ENCODE measurements around the gene FBXO34.
A peak's percentile ranks its signal among the peaks of the same experiment; 100 is the strongest.

FBXO34 gene

DNA sequence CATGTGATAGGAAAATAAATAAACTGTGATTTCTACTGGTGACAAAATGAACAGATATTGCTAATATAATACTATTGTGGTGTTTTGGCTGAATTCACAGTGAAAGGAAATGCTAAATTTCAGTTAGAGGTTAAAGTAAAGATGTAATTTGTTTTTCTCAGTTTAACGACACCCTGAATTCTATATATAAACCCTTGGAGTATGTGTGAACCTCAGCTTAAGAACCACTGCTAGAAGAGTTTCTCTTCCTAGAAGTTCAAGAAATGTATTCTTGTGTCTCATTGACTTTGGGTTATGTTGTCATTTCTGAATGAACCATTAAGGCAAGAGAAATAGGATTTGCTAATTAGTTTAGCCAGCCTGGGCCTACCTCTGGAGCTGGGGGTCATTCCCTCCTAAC lies 8.2 kb downstream of the FBXO34 start:
- H3K4me3 Mint-ChIP-seq, result no peak overlapping the region
- H3K27me3 Mint-ChIP-seq (ENCODE audit: low read depth), result no peaks in the 10 kb centered on the region
- H3K36me3 Mint-ChIP-seq (ENCODE audit: low read depth), result peaks cover 6% of the 10 kb centered on the region
- no peak for DNase-seq (ENCODE audit: low spot score)
- H3K9me3 Mint-ChIP-seq, result no peaks in the 10 kb centered on the region
- peaks cover 36% of the 10 kb centered on the region for H3K4me1 Mint-ChIP-seq (ENCODE audit: low read depth)
- H3K27ac Mint-ChIP-seq, result peak overlapping the region; percentile 58

DNA sequence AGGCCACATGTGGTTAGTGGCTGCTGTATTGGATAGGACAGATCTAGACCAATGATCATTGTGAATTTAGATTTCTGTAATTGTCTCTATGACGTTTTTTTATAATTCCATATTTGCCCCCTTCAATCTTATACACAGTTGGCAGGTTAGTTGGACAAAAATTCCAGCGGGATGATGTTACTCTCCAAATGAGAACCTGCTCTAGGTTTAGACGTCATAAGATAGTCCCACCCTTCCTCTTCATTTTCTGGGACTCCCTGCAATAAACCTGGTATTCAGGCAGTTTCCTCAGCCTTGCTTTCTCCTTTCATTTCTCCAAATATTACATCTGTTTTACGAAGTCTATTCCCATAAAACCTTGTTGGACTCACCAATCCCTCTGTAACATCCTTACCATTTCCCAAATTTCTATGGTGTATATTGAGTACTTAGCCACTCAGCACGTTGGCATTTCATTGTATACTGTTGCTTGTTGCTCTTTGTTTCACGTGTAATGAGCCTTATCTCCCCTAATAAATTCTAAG lies 10.2 kb downstream of the FBXO34 start:
- no peak for DNase-seq (ENCODE audit: low spot score)
- H3K36me3 Mint-ChIP-seq (ENCODE audit: low read depth), result peaks cover 8% of the 10 kb centered on the region
- no peaks in the 10 kb centered on the region for H3K27me3 Mint-ChIP-seq (ENCODE audit: low read depth)
- H3K9me3 Mint-ChIP-seq, result no peaks in the 10 kb centered on the region
- H3K4me3 Mint-ChIP-seq, result no peak overlapping the region
- peaks cover 27% of the 10 kb centered on the region for H3K4me1 Mint-ChIP-seq (ENCODE audit: low read depth)
- no peak overlapping the region for H3K27ac Mint-ChIP-seq

DNA sequence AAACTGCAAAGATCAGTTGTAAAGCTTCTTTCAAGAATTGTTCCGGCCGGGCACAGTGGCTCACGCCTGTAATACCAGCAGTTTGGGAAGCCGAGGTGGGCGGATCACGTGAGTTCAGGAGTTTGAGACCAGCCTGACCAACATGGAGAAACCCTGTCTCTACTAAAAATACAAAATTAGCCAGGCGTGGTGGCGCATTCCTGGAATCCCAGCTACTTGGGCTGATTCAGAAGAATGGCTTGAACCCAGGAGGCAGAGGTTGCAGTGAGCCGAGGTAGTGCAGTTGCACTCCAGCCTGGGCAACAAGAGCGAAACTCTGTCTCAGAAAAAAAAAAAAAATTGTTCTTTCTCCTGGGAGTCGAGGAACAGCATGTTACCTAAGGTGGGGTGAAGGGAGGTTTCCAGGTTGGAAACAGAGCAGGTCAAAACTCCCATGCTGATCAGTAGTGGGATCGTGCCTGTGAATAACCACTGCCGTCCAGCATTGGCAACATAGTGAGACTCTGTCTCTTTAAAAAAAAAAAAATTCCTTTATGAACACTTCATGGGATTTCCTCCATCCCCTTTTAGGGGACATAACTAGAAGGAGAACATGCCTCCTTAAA lies 13.9 kb downstream of the FBXO34 start:
- Mint-ChIP-seq H3K4me1 (ENCODE audit: low read depth) (peaks cover 13% of the 10 kb centered on the region), H3K27me3 (ENCODE audit: low read depth) (no peaks in the 10 kb centered on the region), H3K36me3 (ENCODE audit: low read depth) (peaks cover 6% of the 10 kb centered on the region), H3K9me3 (no peaks in the 10 kb centered on the region), H3K27ac (no peak overlapping the region), H3K4me3 (no peak overlapping the region)
- DNase-seq (ENCODE audit: low spot score), result no peak

DNA sequence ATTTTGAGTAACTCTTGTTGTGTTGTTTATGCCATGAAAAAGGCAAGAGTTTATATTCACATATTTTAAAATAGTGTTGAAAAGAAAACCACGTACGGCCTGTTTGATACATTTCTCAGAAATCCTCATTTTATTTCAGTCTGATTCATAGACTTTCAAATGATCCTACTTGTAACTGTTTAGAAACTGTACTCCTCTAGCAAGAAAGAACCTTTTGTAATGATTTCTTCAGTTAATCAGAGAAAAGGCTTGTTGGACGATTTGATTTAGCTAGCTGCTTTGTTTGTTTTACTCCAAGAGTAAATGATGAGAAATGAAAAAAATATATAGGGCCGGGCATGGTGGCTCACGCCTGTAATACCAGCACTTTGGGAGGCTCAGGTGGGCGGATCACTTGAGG lies 17.2 kb downstream of the FBXO34 start:
- no peak overlapping the region for H3K27ac Mint-ChIP-seq
- H3K9me3 Mint-ChIP-seq, result no peaks in the 10 kb centered on the region

DNA sequence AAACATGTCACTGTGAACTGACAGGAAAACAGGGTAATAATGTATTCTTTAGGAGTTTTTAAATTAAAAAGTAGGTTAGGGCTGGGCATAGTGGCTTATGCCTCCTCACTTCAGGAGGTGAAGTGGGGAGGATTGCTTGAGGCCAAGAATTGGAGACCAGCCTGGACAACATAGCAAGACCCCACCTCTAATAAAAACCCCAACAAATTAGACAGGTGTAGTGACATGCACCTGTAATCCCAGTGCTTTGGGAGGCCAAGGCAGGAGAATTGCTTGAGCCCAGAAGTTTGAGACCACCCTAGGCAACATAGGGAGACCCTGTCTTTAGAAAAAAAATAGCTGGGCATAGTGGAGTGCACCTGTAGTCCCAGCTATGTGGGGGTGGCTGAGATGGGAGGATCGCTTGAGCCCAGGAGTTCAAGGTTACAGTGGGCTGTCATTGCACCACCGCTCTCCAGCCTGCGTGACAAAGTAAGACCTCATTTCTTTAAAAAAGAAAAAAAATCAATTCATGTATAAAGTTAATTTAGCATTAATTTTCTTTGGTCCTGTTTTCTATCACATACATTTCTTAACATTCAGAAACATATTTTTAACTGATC lies 20.4 kb downstream of the FBXO34 start:
- peaks cover 6% of the 10 kb centered on the region for H3K36me3 Mint-ChIP-seq (ENCODE audit: low read depth)
- H3K9me3 Mint-ChIP-seq, result no peaks in the 10 kb centered on the region
- H3K4me1 Mint-ChIP-seq (ENCODE audit: low read depth), result peaks cover 20% of the 10 kb centered on the region
- H3K27me3 Mint-ChIP-seq (ENCODE audit: low read depth), result no peaks in the 10 kb centered on the region
- H3K27ac Mint-ChIP-seq, result no peak overlapping the region
- DNase-seq (ENCODE audit: low spot score), result no peak
- no peak overlapping the region for H3K4me3 Mint-ChIP-seq

More for the DNA sequence above, 17.2 kb downstream of the FBXO34 start:
- Mint-ChIP-seq H3K4me1 (ENCODE audit: low read depth) (peaks cover 14% of the 10 kb centered on the region), H3K27me3 (ENCODE audit: low read depth) (no peaks in the 10 kb centered on the region), H3K4me3 (no peak overlapping the region), H3K36me3 (ENCODE audit: low read depth) (peaks cover 6% of the 10 kb centered on the region)
- DNase-seq (ENCODE audit: low spot score), result no peak

DNA sequence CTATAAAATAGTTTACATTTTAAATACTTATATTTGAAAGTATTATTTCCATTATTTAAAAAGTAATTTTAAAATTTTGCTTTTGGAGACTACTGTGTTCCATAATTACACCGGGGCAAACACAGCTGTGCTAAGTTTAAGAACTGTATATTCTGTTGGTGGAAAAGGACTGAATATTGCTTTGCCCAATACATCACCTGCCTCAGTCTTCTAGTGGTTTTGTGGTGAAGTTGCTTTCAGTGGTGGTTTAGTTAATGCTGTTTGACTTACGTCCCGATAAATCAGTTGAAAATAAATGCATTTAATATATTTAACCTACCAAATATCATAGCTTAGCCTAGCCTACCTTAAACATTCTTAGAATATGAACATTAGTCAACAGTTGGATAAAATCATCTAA lies 23.4 kb downstream of the FBXO34 start:
- Mint-ChIP-seq H3K27me3 (ENCODE audit: low read depth) (no peaks in the 10 kb centered on the region), H3K27ac (no peak overlapping the region), H3K4me1 (ENCODE audit: low read depth) (peaks cover 30% of the 10 kb centered on the region), H3K4me3 (no peak overlapping the region), H3K36me3 (ENCODE audit: low read depth) (peaks cover 16% of the 10 kb centered on the region), H3K9me3 (no peaks in the 10 kb centered on the region)
- DNase-seq (ENCODE audit: low spot score), result no peak

DNA sequence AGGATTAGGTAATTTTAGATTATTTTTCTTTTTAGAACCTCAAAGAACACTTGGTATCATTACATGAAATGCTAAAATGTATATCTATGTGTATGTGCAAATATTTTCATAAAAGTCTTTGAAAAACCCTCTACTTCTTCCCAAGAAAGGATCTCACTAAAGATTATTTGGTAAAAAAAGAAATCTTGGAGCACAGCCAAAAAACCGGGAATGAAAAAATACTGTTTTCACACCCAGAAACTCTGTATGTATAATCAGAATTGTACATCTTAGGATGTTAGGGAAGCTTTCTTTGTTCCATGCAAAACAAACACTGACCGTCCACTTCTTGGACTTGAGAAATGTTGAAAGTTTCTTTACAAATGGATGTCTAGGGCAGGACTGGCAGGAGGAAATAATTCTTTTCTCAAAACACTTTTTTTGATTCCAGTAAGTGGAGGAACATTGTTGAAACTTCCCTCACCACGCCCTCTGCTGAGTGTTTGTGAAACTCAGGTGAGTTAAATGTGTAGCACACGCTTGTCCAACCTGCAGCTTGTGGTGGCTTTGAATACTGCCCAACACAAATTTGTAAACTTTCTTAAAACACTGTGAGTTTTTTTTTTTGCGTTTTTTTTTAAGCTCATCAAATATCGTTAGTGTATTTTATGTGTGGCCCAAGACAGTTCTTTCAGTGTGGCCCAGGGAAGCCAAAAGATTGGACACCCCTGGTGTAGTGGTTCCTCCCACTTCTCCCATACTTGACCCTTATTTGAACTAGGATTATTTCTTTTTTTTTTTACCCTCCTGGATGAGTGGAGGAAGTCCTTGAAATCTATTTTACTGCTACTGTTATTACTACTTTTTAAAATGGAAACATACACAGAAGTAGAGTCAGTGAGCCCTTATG lies 26.6 kb downstream of the FBXO34 start:
- no peak for DNase-seq (ENCODE audit: low spot score)
- H3K27ac Mint-ChIP-seq, result no peak overlapping the region
- no peak overlapping the region for H3K4me3 Mint-ChIP-seq

DNA sequence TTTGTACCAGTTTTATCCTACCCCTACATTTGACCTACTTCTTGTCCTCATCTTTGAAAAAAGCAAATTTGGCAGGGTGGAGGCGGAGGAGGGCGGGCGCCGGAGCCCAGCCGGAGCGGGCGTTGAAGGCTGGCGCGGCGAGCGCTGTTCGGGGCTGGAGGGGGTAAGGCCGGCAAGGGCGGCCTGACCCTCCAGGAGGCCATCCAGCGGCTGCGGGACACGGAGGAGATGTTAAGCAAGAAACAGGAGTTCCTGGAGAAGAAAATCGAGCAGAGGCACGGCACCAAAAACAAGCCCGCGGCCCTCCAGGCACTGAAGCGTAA lies 27.2 kb downstream of the FBXO34 start:
- peaks cover 22% of the 10 kb centered on the region for H3K36me3 Mint-ChIP-seq (ENCODE audit: low read depth)
- H3K9me3 Mint-ChIP-seq, result no peaks in the 10 kb centered on the region
- DNase-seq (ENCODE audit: low spot score), result no peak
- H3K4me3 Mint-ChIP-seq, result no peak overlapping the region
- H3K4me1 Mint-ChIP-seq (ENCODE audit: low read depth), result peaks cover 52% of the 10 kb centered on the region
- no peak overlapping the region for H3K27ac Mint-ChIP-seq
- H3K27me3 Mint-ChIP-seq (ENCODE audit: low read depth), result no peaks in the 10 kb centered on the region

More for the DNA sequence above, 26.6 kb downstream of the FBXO34 start:
- no peaks in the 10 kb centered on the region for H3K9me3 Mint-ChIP-seq
- H3K36me3 Mint-ChIP-seq (ENCODE audit: low read depth), result peaks cover 22% of the 10 kb centered on the region
- peaks cover 50% of the 10 kb centered on the region for H3K4me1 Mint-ChIP-seq (ENCODE audit: low read depth)
- H3K27me3 Mint-ChIP-seq (ENCODE audit: low read depth), result no peaks in the 10 kb centered on the region

DNA sequence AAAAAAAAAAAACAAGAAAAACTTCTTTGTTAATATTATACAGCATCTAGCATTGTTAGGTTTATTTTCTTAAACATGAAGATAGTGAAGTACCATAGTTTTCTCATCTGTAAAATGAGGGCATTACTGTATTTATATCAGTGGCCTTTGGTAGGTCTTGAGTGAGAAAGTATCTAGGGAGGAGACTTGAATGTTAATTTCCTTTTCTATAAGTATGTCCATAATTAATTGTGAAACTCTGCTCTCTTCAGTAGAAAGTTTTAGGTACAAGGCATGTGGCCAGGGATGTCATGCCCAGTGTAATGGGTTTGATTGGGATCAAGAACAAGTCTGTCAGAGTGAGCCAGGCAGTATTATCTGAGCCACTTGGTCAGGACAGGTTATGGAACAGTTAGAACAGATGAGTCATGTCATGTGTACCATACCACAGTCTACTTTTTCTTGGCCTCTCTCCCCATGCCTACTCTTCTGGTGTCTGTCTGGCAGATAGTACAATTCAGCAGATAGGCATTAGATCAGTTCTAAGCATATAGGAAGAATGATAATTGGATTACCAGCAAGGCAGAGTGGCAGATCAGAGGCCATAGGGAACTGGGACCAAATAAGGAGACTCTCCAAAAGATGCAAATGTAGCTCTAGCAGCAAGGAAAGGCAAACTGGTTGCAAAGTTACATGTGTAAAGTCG lies 30.4 kb downstream of the FBXO34 start:
- DNase-seq (ENCODE audit: low spot score), result no peak
- H3K27ac Mint-ChIP-seq, result no peak overlapping the region
- H3K9me3 Mint-ChIP-seq, result no peaks in the 10 kb centered on the region
- H3K4me3 Mint-ChIP-seq, result no peak overlapping the region
- peaks cover 43% of the 10 kb centered on the region for H3K4me1 Mint-ChIP-seq (ENCODE audit: low read depth)
- H3K27me3 Mint-ChIP-seq (ENCODE audit: low read depth), result no peaks in the 10 kb centered on the region
- peaks cover 21% of the 10 kb centered on the region for H3K36me3 Mint-ChIP-seq (ENCODE audit: low read depth)

DNA sequence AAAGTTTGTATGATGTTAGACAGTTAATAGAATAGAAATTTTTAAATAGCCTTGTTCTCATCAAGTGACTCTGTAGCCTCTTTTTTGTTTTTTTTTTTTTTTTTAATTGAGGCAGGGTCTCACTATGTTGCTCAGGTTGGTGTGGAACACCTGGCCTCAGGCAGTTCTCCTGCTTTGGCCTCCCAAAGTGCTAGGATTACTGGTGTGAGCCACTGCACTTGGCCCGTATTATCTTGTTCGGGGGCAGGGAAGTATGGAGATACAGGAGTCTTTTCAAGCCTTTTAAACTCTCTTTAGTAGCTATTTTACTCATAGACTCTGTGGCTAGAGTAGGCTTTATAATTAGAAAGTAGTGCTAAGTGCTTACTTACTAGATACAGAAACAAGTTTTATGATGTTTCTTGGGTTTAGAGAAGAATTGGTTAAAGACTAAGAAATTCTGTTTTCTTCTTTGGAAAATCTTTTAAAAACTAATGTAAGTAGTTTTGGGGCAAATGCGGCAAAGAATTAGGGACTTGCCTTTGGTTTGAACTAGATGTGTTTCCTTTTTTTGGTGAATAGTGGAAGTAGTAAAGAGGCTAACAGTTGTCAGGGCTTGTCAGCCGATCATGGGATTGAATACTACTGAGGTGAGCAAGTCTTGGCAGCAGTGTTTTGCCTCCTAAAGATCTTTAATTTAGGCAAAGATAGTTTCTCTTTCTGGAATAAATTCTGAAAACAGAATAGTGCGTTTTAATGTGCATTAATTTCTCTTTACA lies 31.3 kb downstream of the FBXO34 start:
- H3K27ac Mint-ChIP-seq, result no peak overlapping the region
- no peak for DNase-seq (ENCODE audit: low spot score)
- no peaks in the 10 kb centered on the region for H3K27me3 Mint-ChIP-seq (ENCODE audit: low read depth)

DNA sequence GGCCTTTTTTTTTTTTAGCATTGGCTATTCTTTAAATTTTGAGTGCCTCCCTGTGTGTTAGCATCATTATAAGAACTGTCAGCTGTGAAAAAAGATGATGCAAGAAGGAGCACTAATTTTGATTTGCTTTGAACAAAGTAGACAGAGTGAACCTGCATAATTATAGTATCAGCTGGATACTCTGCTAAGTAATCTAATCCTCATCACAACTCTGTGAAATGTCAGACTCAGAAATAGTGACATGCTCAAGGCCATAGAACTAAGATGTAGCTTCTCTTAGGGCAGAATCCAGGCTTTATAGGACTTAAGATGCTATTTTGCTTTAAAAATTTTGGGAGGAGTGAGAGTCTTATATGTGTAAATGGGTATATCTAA lies 31.9 kb downstream of the FBXO34 start:
- no peak overlapping the region for H3K27ac Mint-ChIP-seq
- H3K4me3 Mint-ChIP-seq, result no peak overlapping the region
- no peaks in the 10 kb centered on the region for H3K9me3 Mint-ChIP-seq
- H3K36me3 Mint-ChIP-seq (ENCODE audit: low read depth), result peaks cover 16% of the 10 kb centered on the region
- no peak for DNase-seq (ENCODE audit: low spot score)
- no peaks in the 10 kb centered on the region for H3K27me3 Mint-ChIP-seq (ENCODE audit: low read depth)
- peaks cover 32% of the 10 kb centered on the region for H3K4me1 Mint-ChIP-seq (ENCODE audit: low read depth)

More for the DNA sequence above, 31.3 kb downstream of the FBXO34 start:
- H3K9me3 Mint-ChIP-seq, result no peaks in the 10 kb centered on the region
- no peak overlapping the region for H3K4me3 Mint-ChIP-seq
- H3K36me3 Mint-ChIP-seq (ENCODE audit: low read depth), result peaks cover 19% of the 10 kb centered on the region
- peaks cover 37% of the 10 kb centered on the region for H3K4me1 Mint-ChIP-seq (ENCODE audit: low read depth)

DNA sequence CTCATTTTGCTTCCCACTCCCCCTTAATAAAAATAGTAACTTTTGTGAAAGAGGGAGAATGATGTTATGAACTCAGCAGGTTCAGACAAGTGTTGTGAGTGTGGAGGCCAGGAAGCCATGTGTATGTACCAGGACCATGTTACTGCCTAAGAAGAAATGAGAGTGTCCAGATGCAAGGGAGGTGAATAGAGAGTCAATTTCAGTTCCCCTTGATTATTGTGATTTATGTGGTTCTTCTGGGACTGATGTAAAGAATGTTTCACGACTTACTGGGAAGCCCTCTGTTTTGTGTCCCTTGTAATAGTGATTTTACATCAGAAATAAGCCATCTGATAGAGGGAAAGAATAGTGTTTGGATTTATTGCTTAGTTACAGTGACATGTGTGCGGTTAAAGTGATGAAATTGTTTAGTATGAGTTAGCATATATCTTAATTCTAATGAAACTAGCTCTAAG lies 32.5 kb downstream of the FBXO34 start:
- Mint-ChIP-seq H3K27me3 (ENCODE audit: low read depth) (no peaks in the 10 kb centered on the region), H3K36me3 (ENCODE audit: low read depth) (peaks cover 12% of the 10 kb centered on the region), H3K4me3 (no peak overlapping the region), H3K4me1 (ENCODE audit: low read depth) (peaks cover 29% of the 10 kb centered on the region), H3K9me3 (no peaks in the 10 kb centered on the region), H3K27ac (no peak overlapping the region)
- no peak for DNase-seq (ENCODE audit: low spot score)

DNA sequence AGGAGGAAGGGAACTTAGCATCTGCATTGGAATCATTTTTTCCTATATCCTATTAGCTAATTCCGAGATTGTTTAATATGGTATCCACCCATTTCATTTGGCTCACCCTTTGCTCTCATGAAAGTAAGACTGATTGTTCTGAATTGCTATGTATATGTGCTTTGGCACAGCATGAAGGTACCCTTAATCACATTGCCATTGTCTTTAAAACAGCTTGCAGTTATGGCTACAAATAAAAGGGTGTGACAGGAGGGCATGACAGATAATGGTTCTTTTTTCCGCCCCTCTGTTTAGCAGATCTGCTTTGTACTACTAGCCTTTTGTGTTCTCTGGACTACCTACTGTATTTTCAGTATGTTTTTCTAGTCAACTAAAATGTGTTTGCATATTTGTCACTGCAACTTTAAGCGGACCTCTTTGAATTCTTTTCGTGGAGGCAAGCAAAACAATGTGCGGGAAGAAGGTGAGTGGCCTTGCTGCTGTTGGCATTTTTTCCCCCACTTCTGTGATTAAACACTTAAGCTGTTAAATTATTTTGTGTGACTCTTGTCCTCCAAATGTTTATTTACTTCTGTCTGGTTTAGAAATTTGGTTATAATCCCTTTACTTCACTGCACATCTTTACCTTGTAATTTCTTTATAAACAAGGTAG lies 35.8 kb downstream of the FBXO34 start:
- DNase-seq (ENCODE audit: low spot score), result no peak
- Mint-ChIP-seq H3K4me1 (ENCODE audit: low read depth) (peaks cover 12% of the 10 kb centered on the region), H3K4me3 (no peak overlapping the region), H3K27me3 (ENCODE audit: low read depth) (no peaks in the 10 kb centered on the region), H3K27ac (no peak overlapping the region), H3K9me3 (peaks cover 24% of the 10 kb centered on the region), H3K36me3 (ENCODE audit: low read depth) (peaks cover 24% of the 10 kb centered on the region)

Measured in T-helper 2 cell treated with Interferon-gamma antibody and Interleukin-4, amounts not matched to agents 5 μg/mL and 100 μg/mL, for 36 hours (primary cell).